ENCODE measurements around the gene MCRIP2. TPM values are rescaled to one million over a fixed set of nuclear protein-coding genes. Genes with fewer than 3 reads are reported as not detected.

Gene MCRIP2
- total RNA-seq, 2 donors from 2014 or later: 41.2 to 47.5 TPM

DNA sequence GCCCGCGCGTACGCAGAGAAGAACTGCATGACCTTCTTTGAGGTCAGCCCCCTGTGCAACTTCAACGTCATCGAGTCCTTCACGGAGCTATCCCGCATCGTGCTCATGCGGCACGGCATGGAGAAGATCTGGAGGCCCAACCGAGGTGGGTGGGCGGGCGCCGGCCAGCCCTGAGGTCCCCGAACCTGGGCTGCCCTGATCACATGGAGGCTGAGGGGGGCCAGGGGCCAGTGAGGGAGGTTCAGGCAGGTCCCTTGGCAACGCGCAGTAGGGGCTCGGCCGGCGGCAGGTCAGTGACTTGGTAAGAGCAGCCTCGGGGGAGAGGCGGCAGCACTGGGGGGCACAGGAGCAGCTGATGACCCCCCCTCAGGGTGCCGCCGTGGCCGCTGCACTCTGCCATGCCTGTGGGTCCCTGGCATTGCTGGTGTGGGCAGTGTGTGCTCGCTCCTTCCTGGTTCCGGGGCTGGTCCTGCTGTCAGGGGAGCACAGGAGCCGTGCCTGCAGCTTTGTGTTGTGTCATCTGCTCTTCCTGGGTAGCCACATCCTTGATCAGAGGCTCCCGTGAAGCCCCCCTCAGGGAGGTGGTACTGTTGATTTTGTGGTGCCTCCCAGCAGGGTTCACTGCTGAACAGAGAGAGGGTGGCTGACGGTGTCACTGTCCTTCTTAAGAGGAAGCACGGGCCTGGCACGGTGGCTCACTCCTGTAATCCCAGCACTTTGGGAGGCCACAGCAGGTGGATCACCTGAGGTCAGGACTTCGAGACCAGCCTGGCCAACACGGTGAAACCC is 15.5 kb upstream of the MCRIP2 start:
- no peak for DNase-seq
- 90 to 97% methylated on average over 5 to 28 of the region's 35 CpGs for WGBS, 2 donors
- no peaks in the 10 kb centered on the region for H3K27me3 ChIP-seq
- TF ChIP-seq, protein P1, sequence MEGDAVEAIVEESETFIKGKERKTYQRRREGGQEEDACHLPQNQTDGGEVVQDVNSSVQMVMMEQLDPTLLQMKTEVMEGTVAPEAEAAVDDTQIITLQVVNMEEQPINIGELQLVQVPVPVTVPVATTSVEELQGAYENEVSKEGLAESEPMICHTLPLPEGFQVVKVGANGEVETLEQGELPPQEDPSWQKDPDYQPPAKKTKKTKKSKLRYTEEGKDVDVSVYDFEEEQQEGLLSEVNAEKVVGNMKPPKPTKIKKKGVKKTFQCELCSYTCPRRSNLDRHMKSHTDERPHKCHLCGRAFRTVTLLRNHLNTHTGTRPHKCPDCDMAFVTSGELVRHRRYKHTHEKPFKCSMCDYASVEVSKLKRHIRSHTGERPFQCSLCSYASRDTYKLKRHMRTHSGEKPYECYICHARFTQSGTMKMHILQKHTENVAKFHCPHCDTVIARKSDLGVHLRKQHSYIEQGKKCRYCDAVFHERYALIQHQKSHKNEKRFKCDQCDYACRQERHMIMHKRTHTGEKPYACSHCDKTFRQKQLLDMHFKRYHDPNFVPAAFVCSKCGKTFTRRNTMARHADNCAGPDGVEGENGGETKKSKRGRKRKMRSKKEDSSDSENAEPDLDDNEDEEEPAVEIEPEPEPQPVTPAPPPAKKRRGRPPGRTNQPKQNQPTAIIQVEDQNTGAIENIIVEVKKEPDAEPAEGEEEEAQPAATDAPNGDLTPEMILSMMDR (IDR thresholded peaks at IDR 0.05): no peak
- no peak for TF ChIP-seq POLR2A (IDR thresholded peaks at IDR 0.05)
- H3K36me3 ChIP-seq (replicated peaks in 1 of 2; ENCODE audit: insufficient read depth in 1 of 2, low read depth in 2 of 2): peaks cover 4 to 7% of the 10 kb centered on the region in 2 donors
- H3K4me1 ChIP-seq: peaks cover 12% of the 10 kb centered on the region
- intact Hi-C loops (cut with DNase I): no loop called here
- no peak overlapping the region for H3K27ac ChIP-seq
- ATAC-seq: no peak
- H3K4me3 ChIP-seq: no peak overlapping the region
- H3K9me3 ChIP-seq: no peaks in the 10 kb centered on the region

DNA sequence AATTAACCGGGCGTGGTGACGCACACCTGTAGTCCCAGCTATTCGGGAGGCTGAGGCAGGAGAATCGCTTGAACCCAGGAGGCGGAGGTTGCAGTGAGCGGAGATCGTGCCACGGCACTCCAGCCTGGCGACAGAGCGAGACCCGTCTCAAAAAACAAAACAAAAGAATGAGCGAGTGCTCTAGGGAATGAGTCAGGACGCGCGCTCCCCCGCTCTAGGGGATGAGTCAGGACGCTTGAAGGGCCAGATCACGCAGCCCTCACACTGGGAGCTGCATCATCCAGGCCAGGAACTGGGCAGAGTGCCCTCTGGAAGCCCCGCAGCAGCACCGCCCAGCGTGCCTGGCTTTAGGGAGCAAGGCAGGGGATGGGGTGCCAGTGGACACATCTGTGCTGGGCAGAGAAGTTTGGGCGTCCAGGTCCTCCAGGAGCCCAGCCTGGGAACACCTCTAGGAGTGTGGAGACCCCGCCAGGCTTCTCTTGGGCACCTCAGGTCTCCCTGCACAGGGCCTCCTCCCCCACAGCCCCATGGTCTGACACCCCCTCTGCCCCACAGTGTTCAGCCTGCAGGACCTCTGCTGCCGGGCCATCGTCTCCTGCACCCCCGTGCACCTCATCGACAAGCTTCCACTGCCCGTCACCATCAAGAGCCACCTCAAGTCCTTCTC is 14.7 kb upstream of the MCRIP2 start:
- 96% methylated on average over 24 to 29 of the region's 29 CpGs for WGBS, 2 donors
- ATAC-seq (no peak), DNase-seq (peak in 2 of 4 donors; percentile 13 to 14)
- TF ChIP-seq POLR2A (IDR thresholded peaks at IDR 0.05): no peak
- TF ChIP-seq, protein P1 (IDR thresholded peaks at IDR 0.05): no peak
- Histone ChIP-seq H3K9me3 (no peaks in the 10 kb centered on the region), H3K27me3 (no peaks in the 10 kb centered on the region), H3K27ac (no peak overlapping the region), H3K4me3 (no peak overlapping the region), H3K36me3 (replicated peaks in 1 of 2; ENCODE audit: insufficient read depth in 1 of 2, low read depth in 2 of 2) (peaks cover 4 to 7% of the 10 kb centered on the region in 2 donors), H3K4me1 (peaks cover 14% of the 10 kb centered on the region)
- intact Hi-C loops (cut with DNase I): no loop called here

DNA sequence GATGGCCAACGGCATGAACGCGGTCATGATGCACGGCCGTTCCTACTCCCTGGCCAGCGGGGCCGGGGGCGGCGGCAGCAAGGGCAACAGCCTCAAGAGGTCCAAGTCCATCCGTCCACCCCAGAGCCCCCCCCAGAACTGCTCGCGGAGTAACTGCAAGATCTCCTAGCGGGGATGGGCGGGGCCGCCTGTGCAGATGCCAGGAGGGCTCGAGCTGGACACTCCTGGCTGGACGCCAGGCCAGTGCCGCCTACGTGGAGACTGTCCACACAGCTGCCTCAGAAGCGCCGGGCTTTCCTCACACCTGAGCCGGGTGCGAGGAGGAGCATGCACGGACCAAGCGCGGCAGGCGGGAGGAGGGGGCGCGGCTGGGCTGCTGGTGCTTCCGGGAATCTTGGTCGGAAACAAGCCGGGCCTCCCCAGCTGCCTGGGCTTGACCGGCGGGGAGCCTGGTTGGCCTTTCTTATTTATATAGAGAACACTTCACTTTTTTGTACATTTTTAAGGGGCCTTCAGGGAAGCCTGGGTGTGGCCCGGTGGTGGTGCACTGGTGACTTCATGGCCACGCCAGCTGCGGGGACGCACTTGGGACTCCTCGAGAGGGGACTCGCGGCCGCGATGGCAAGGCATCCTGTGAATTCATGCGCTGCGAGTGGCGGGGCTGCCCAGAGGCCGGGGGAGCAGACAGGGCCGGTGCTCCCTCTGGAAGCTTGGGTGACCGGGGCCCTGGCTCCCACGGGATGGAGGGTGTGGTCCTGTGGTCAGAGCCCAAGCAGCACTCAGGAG is 14.0 kb upstream of the MCRIP2 start:
- H3K27me3 ChIP-seq: no peaks in the 10 kb centered on the region
- no peak overlapping the region for H3K4me3 ChIP-seq
- peaks cover 14% of the 10 kb centered on the region for H3K4me1 ChIP-seq
- no peaks in the 10 kb centered on the region for H3K9me3 ChIP-seq
- intact Hi-C loops (cut with DNase I): no loop called here
- no peak for ATAC-seq
- TF ChIP-seq, protein P1 (IDR thresholded peaks at IDR 0.05): no peak
- no peak for TF ChIP-seq POLR2A (IDR thresholded peaks at IDR 0.05)
- WGBS, 2 donors: 83 to 88% methylated on average over 23 to 48 of the region's 50 CpGs
- peaks cover 4 to 7% of the 10 kb centered on the region in 2 donors for H3K36me3 ChIP-seq (replicated peaks in 1 of 2; ENCODE audit: insufficient read depth in 1 of 2, low read depth in 2 of 2)
- DNase-seq: peak; percentile 36 to 60 (median 46)
- no peak overlapping the region for H3K27ac ChIP-seq

DNA sequence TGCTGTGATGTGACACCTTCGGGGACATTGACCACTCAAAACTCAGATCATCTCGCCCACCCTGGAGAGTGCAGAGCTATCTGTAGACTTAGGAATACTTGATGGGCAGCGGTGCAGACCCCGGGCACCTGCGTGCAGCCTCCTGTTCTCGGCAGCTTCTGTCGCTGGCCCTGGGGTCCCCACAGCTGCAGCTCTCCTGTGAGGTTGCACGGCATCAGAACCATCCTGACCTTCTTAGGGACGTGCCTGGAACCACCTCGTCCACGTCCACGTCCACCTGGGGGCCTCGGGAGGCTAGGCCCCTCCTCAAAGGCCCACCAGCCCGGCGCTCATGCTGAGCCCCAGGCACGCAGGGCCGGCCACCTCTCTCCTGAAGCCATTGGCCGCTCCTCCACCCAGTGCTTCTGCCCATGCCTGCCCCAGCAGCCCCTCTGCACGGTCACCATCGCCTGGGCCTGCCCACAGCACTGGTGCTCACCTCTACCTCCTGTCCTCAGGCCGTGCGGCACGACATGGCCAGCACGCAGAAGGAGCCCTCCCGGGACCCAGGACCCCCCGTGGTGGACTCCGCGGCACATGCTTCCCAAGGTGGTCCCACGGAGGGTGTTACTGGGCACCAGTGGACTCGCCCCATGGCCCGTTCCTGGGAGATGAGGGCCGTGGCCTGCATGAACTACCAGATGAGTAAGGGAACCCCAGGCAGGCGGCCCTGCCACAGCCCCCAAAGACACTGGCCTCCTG is 13.1 kb upstream of the MCRIP2 start:
- peaks cover 4 to 7% of the 10 kb centered on the region in 2 donors for H3K36me3 ChIP-seq (replicated peaks in 1 of 2; ENCODE audit: insufficient read depth in 1 of 2, low read depth in 2 of 2)
- no peaks in the 10 kb centered on the region for H3K27me3 ChIP-seq
- peak in 1 of 4 donors; percentile 15 for DNase-seq
- H3K27ac ChIP-seq: no peak overlapping the region
- no peak for TF ChIP-seq POLR2A (IDR thresholded peaks at IDR 0.05)
- TF ChIP-seq, protein P1 (IDR thresholded peaks at IDR 0.05): no peak
- 94 to 97% methylated on average over 17 to 25 of the region's 33 CpGs for WGBS, 2 donors
- peaks cover 14% of the 10 kb centered on the region for H3K4me1 ChIP-seq
- H3K4me3 ChIP-seq: no peak overlapping the region
- H3K9me3 ChIP-seq: no peaks in the 10 kb centered on the region
- ATAC-seq: no peak
- intact Hi-C loops (cut with DNase I): no loop called here

Data from body of pancreas (tissue), 4 donors.